HG03103 (cell line): ENCODE results near the gene HEY2.
A peak's percentile ranks its signal among the peaks of the same experiment; 100 is the strongest.
"Not testable (repeated sequence)": the region's sequence is repeated elsewhere in the genome, so short reads cannot be mapped to it uniquely, and the experiment has no call there.

Experiments used
- ATAC-seq: cut with Tn5 transposase; IDR thresholded peaks from one replicate; pipeline ENCODE4 v1.9.1; 2021; ENCODE audit warnings: low read depth; ENCODE audit not compliant: unreplicated experiment

HEY2 gene

GRCh38 chr6:125765944-125766343 is 16.5 kb downstream of the HEY2 start:
- no peak for ATAC-seq

GRCh38 chr6:125766641-125767040 is 17.2 kb downstream of the HEY2 start:
- no peak for ATAC-seq

- no peak for ATAC-seq
These were observed 19.8 kb downstream of the HEY2 start for GRCh38 chr6:125769147-125769783.

- no peak for ATAC-seq
These were observed 24.2 kb downstream of the HEY2 start for GRCh38 chr6:125773387-125774341.

GRCh38 chr6:125776107-125776826 is 26.8 kb downstream of the HEY2 start:
- ATAC-seq, result not testable (repeated sequence)

- ATAC-seq, result peak; percentile 67
These were observed 30.6 kb downstream of the HEY2 start for GRCh38 chr6:125779924-125780539.

GRCh38 chr6:125780540-125781313 is 31.3 kb downstream of the HEY2 start:
- peak; percentile 68 for ATAC-seq

GRCh38 chr6:125781314-125781868 is 32.0 kb downstream of the HEY2 start:
- ATAC-seq, result peak; percentile 34

- ATAC-seq, result no peak
These were observed 34.9 kb downstream of the HEY2 start for GRCh38 chr6:125784365-125784764.

- ATAC-seq, result no peak
These were observed 38.4 kb downstream of the HEY2 start for GRCh38 chr6:125787791-125788190.

- ATAC-seq, result no peak
These were observed 39.7 kb downstream of the HEY2 start for GRCh38 chr6:125789167-125789566.

- no peak for ATAC-seq
These were observed 40.3 kb downstream of the HEY2 start for GRCh38 chr6:125789576-125790357.

- ATAC-seq, result peak; percentile 58
These were observed 41.1 kb downstream of the HEY2 start, which contains the start of gene NCOA7 for GRCh38 chr6:125790358-125791150. Gene NCOA7 (plus strand): TSS chr6:125790960. CDS start chr6:125815355, 24,395 bp downstream.

GRCh38 chr6:125791151-125791819 is 41.9 kb downstream of the HEY2 start:
- peak; percentile 30 for ATAC-seq

- no peak for ATAC-seq
These were observed 42.4 kb downstream of the HEY2 start for GRCh38 chr6:125791820-125792165.

- ATAC-seq, result no peak
These were observed 42.7 kb downstream of the HEY2 start for GRCh38 chr6:125792172-125792571.

- no peak for ATAC-seq
These were observed 43.2 kb downstream of the HEY2 start for GRCh38 chr6:125792680-125793079.
